Activated T-cell treated with anti-CD3 and anti-CD28 coated beads, Interleukin-2, amount 50 U/mL, for 4 hours (primary cell): ENCODE results near the gene OSBPL9. TPM values are rescaled to one million over a fixed set of nuclear protein-coding genes. Genes with fewer than 3 reads are reported as not detected.
"Not testable (repeated sequence)": the region's sequence is repeated elsewhere in the genome, so short reads cannot be mapped to it uniquely, and the experiment has no call there.

Experiments
- ATAC-seq, 2 donors: fragments of 200-7000 bp; cut with Tn5 transposase; one replicate each; pipeline ENCODE4 v1.10.0; 2021
- DNase-seq: peaks from one replicate; pipeline ENCODE4 v3.0.0-alpha.2; 2020
- H3K27me3 Mint-ChIP-seq: one replicate; pipeline ENCODE4 v1.8.0; 2021; ENCODE audit warnings: low read depth, mixed read lengths
- H3K36me3 Mint-ChIP-seq: one replicate; pipeline ENCODE4 v1.8.0; 2022; ENCODE audit warnings: mixed read lengths; ENCODE audit not compliant: insufficient read depth
- H3K4me1 Mint-ChIP-seq: one replicate; pipeline ENCODE4 v1.8.0; 2021; ENCODE audit warnings: low read depth, mixed read lengths
- H3K4me3 Mint-ChIP-seq: one replicate; pipeline ENCODE4 v1.8.0; 2021; ENCODE audit warnings: mild to moderate bottlenecking, moderate library complexity, mixed read lengths
- H3K9me3 Mint-ChIP-seq: one replicate; pipeline ENCODE4 v1.8.0; 2021; ENCODE audit warnings: mixed read lengths
- total RNA-seq, 3 donors: library from RNA; stranded (reverse); gene quantifications; one replicate each; pipeline ENCODE4 v1.2.1, GENCODE V29; 2021

The OSBPL9 gene
- total RNA-seq, 3 donors from 2014 or later: 29.6 to 31.9 (median 31.5) TPM

DNA sequence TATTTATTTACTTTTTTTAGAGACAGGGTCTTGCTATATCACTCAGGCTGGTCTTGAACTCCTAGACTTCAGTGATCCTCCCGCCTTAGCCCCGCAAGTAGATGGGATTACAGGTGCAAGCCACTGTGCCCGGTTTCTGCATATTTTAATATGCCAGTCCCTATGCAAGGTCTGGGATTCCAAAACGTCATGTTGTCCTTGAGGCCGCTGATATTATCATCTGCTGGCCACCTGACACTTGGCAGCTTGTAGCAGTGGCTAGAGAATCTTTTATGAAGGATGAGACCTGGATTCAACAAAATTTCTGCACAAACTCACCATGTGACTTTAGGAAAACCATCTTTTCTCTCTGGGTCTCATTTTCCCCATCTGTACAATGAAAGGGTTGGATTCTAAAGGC lies 32.9 kb upstream of the OSBPL9 start:
- ATAC-seq: no peak
- Mint-ChIP-seq H3K27me3 (no peaks in the 10 kb centered on the region), H3K4me1 (no peaks in the 10 kb centered on the region), H3K9me3 (no peaks in the 10 kb centered on the region), H3K4me3 (no peak overlapping the region), H3K36me3 (no peaks in the 10 kb centered on the region)
- DNase-seq: no peak

DNA sequence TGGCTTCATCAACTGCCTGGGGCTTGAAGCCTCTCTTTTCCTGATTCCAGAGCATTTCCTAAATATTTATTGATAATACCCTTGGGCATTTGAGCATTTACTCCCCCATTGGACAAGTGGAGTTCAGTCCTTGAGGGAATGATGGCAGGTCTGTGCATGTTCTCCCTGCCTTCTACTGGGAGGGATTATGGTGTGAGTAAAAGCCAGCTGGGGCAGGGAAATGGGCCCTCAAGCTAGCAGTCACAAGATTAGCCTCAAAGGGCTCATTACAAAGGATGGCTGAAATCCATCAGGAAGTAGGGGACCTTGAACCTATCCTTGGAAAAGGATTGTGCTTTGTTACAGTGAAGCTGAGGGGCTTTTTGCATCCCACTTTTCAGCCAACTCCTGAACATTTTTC lies 24.2 kb upstream of the OSBPL9 start:
- Mint-ChIP-seq H3K4me1 (no peaks in the 10 kb centered on the region), H3K9me3 (no peaks in the 10 kb centered on the region), H3K27me3 (no peaks in the 10 kb centered on the region), H3K36me3 (no peaks in the 10 kb centered on the region), H3K4me3 (no peak overlapping the region)
- DNase-seq (no peak), ATAC-seq (no peak)

DNA sequence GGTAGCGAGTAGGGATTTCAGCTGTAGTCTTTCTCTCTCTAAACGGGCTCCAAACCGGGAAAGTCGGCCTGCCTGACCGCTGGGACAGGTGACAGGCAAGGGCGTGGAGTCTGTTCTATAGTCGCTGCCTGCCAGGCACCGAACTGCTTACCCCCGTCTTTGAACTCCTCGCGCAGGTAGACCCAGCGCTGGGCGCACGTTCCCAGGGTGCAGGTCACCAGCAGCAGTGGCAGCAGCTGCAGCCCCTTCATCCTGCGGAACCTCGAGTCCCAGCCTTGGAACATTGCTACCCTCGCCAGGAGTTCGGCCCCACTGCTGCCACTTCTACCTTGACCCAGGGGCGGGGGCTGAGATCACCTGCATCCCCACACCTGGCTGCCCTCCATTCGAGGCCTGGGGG lies 22.2 kb upstream of the OSBPL9 start:
- no peak overlapping the region for H3K4me3 Mint-ChIP-seq
- no peaks in the 10 kb centered on the region for H3K27me3 Mint-ChIP-seq
- no peaks in the 10 kb centered on the region for H3K4me1 Mint-ChIP-seq
- no peaks in the 10 kb centered on the region for H3K9me3 Mint-ChIP-seq
- no peak for ATAC-seq
- H3K36me3 Mint-ChIP-seq: no peaks in the 10 kb centered on the region
- no peak for DNase-seq

DNA sequence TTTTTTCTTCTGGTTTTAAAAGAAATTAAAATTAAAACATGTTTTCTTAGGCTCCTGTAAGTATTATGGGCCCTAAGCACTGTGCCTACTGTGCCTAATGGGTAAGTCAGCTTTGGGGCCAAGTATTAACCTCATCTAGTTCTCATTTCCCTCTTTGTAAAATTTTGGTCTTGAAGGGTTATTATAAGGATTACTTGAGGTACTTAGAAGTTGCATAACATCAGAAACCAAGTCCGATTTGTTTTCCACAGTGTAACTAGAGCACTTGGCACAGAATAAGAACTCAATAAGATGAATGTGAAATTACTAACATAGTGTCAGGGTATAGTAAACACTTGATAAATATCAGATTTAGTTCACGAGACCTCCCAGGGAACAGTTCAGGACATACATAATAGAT lies 16.4 kb upstream of the OSBPL9 start:
- no peaks in the 10 kb centered on the region for H3K36me3 Mint-ChIP-seq
- H3K9me3 Mint-ChIP-seq: no peaks in the 10 kb centered on the region
- DNase-seq: no peak
- no peak overlapping the region for H3K4me3 Mint-ChIP-seq
- no peak for ATAC-seq
- H3K27me3 Mint-ChIP-seq: peaks cover 5% of the 10 kb centered on the region
- H3K4me1 Mint-ChIP-seq: no peaks in the 10 kb centered on the region

DNA sequence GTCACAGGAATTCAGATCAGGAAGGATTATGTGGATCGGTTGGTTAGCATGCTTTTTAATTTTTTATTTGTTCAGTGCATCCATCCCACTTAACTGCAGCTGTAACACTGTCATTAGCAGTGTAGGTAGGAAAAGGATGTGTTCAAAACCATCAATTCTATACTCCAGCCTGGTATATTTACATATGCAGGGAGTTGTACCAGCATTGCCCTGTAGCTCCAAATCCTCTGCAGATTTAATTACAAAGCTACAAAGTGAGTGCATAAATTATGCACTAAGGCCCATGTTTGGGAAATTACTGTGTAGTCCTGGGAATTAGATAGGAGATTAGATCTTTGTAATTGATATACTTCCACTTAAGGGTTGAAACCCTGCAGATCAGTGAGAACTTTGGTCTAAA lies 15.9 kb upstream of the OSBPL9 start:
- no peaks in the 10 kb centered on the region for H3K4me1 Mint-ChIP-seq
- DNase-seq: no peak
- peaks cover 5% of the 10 kb centered on the region for H3K27me3 Mint-ChIP-seq
- H3K4me3 Mint-ChIP-seq: no peak overlapping the region
- no peak for ATAC-seq
- no peaks in the 10 kb centered on the region for H3K9me3 Mint-ChIP-seq
- no peaks in the 10 kb centered on the region for H3K36me3 Mint-ChIP-seq

DNA sequence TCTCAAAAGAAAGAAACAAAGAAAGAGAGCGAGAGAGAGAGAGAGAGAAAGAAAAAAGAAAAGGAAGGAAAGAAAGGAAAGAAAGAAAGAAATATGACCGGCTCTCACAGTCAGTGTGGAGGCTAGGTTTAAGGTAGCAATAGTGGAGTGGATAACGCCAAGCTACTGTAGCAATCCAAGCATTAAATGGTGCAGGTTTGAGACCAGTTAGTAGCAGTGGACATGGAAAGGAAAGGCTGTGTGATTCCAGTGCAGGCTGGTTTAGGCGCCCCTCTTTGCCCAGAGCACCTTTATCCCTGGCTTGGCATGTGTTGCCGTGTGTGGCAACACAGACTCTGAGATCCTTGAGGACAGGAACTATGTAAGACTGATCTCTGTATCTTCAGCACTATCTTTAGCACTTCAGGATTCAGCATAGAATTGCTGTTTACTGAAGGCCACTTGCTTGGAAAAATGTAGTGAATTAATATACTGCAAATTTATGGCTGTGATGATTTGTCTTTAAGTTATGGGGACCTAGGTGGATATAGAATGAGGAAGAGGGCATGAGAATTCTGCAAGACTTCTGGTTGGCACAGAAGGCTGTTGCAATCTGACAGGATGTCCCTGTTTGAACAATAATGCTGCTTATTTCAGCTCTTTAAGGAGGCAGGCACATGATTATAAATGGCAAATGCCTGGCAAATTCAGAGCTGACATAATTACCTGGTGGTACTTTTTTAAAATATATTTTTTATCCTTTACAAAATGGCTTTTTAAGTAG lies 10.8 kb upstream of the OSBPL9 start:
- no peak for DNase-seq
- Mint-ChIP-seq H3K36me3 (no peaks in the 10 kb centered on the region), H3K4me3 (no peak overlapping the region), H3K27me3 (peaks cover 24% of the 10 kb centered on the region), H3K4me1 (no peaks in the 10 kb centered on the region), H3K9me3 (no peaks in the 10 kb centered on the region)
- no peak for ATAC-seq

DNA sequence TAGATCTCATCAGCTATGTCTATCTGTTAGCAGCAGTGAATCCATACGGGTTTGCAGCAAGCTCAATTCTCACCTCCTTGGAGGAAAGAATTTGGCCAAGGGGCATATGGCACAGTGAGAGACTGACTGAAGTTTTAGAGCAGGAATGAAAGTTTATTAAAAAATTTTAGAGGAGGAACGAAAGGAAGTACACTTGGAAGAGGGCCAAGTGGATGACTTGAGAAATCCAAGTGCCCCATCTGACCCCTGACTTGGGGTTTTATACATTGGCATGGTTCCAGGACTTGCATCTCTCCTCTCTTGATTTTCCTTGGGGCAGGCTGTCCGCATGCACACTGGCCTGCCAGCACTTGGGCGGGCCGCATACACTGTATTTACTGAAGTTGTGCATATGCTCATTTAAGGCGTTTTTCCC lies 9.2 kb upstream of the OSBPL9 start:
- no peak for DNase-seq
- Mint-ChIP-seq H3K4me3 (no peak overlapping the region), H3K27me3 (peaks cover 26% of the 10 kb centered on the region), H3K36me3 (no peaks in the 10 kb centered on the region), H3K4me1 (no peaks in the 10 kb centered on the region), H3K9me3 (no peaks in the 10 kb centered on the region)
- no peak for ATAC-seq

DNA sequence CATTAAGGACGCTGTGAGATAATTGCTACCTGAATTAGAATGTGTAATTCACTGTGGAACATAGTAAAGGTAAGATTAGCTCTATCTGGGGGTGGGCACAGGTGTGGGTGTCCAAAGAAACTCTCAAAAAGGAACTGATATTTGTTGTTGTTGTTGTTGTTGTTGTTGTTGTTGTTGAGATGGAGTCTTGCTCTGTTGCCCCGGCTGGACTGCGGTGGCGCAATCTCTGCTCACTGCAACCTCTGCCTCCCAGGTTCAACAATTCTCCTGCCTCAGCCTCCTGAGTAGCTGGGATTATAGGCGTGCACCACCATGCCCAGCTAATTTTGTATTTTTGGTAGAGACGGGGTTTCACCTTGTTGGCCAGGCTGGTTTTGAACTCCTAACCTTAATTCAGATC lies 6.8 kb upstream of the OSBPL9 start:
- H3K4me1 Mint-ChIP-seq, ATAC-seq, H3K9me3 Mint-ChIP-seq, H3K4me3 Mint-ChIP-seq, H3K36me3 Mint-ChIP-seq, DNase-seq: not testable (repeated sequence)
- H3K27me3 Mint-ChIP-seq: peaks cover 21% of the 10 kb centered on the region

DNA sequence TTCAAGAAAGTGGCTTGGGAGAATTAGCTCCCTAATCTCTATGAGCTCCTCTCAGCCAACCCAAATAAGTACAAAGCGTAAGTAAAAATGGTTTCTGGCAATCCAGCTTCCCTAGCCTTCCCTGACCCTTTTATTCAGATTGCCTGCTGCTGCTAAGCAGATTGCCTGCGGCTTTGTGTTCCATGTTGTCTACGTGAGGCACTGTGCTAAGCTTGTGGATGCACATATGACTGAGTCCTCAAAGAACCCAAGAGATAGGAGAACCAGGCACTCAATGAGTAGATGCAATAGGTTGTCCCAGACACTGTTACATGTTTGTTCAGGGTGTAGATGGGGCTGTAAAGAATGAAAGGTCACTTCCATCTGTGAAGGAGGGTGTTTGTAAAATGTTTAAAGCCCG lies 6.3 kb upstream of the OSBPL9 start:
- Mint-ChIP-seq H3K9me3 (no peaks in the 10 kb centered on the region), H3K4me1 (no peaks in the 10 kb centered on the region)

DNA sequence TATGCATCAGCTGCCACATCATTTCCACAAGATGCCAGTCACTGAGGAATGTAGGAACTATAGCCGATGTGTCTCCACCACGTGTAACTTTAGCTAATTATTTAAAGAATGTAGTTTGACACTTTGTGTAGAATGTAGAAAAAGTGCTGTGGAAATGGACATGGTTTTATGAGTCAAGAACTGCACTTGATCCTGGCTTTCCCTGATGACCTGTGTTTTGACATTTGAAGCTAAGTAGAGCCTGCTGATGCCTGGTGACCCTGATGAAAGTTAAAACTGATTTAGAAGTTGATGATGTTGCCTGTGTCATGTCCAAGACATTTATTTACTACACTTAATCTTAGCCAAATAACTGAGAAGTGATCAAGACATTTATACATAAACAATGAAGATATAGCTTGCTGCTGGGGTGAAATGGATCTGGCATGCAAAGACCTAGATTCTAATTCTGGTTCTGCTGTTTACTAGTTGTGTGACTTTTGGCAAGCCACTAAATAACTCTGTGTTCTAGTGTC lies 4.4 kb upstream of the OSBPL9 start:
- DNase-seq (no peak), ATAC-seq (no peak)
- no peaks in the 10 kb centered on the region for H3K36me3 Mint-ChIP-seq
- H3K4me3 Mint-ChIP-seq: no peak overlapping the region
- H3K9me3 Mint-ChIP-seq: no peaks in the 10 kb centered on the region
- peaks cover 21% of the 10 kb centered on the region for H3K27me3 Mint-ChIP-seq
- H3K4me1 Mint-ChIP-seq: peaks cover 9% of the 10 kb centered on the region

More for the DNA sequence above, 6.3 kb upstream of the OSBPL9 start:
- H3K27me3 Mint-ChIP-seq: peaks cover 21% of the 10 kb centered on the region
- H3K36me3 Mint-ChIP-seq: no peaks in the 10 kb centered on the region
- H3K4me3 Mint-ChIP-seq: no peak overlapping the region
- DNase-seq: no peak
- no peak for ATAC-seq

DNA sequence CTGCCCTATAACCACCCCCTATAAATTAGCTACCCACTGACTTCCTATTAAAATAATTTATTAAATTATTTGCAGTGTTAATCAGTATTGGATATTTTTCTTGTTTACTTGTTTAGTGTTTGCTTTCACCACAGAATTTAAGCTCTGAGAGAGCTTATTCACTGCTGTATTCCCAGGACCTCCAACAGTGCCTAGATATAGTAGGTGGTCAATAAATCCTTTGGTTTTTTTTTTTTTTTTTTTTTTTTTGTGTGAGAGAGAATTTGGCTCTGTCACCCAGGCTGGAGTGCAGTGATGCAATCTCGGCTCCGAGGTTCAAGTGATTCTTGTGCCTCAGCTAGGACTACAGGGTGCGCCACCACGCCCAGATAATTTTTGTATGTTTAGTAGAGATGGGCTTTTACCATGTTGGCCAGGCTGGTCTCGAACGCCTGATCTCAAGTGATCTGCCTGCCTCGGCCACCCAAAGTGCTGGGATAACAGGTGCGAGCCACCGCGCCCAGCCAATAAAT lies 1.1 kb upstream of the OSBPL9 start:
- H3K9me3 Mint-ChIP-seq: no peaks in the 10 kb centered on the region
- ATAC-seq (no peak), DNase-seq (no peak)
- H3K4me3 Mint-ChIP-seq: no peak overlapping the region
- peaks cover 5% of the 10 kb centered on the region for H3K27me3 Mint-ChIP-seq
- H3K4me1 Mint-ChIP-seq: peaks cover 27% of the 10 kb centered on the region
- peaks cover 7% of the 10 kb centered on the region for H3K36me3 Mint-ChIP-seq

DNA sequence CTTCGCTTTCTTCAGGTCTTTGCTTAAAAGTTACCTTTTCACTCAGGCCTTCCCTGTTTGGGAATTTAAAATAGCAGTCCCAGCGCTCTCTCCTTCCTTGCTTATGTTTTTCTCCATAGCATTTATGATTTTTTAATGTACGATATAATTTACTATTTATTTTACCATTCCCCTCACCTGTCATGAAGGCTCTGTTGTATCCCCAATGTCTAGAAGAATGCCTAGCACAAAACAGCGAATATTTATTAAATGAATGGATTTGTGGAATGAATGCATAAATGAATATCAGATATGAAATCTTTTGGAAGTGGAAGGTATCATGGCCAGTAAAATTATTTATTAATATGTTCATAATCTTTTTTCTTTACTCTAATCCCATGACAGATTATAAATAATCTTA lies 402 bp upstream of the OSBPL9 start:
- Mint-ChIP-seq H3K9me3 (no peaks in the 10 kb centered on the region), H3K4me1 (peaks cover 27% of the 10 kb centered on the region), H3K4me3 (peak overlapping the region; percentile 49), H3K36me3 (peaks cover 7% of the 10 kb centered on the region), H3K27me3 (no peaks in the 10 kb centered on the region)
- DNase-seq (no peak), ATAC-seq (no peak)

DNA sequence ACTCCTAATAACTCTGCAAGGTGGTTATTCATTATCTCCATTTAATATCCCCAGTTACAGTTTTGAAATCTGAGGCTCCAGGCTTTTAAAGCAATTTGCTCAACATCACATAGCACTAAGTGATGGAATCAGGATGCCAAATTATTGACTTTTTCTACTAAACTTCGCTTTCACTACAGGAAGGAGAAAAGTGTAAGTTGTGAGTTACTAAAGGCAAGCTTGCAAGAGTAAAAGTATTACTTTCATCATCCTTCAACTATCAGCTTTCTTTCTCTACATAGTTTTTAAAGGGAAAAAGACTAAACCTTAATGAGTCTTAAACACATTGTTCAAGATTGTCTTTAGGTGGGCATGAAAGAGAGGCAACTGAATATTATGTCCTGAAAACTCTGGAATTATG lies 1.8 kb downstream of the OSBPL9 start:
- Mint-ChIP-seq H3K4me1 (peaks cover 43% of the 10 kb centered on the region), H3K36me3 (peaks cover 7% of the 10 kb centered on the region), H3K4me3 (peak overlapping the region; percentile 100), H3K9me3 (no peaks in the 10 kb centered on the region), H3K27me3 (no peaks in the 10 kb centered on the region)
- ATAC-seq (no peak), DNase-seq (no peak)

DNA sequence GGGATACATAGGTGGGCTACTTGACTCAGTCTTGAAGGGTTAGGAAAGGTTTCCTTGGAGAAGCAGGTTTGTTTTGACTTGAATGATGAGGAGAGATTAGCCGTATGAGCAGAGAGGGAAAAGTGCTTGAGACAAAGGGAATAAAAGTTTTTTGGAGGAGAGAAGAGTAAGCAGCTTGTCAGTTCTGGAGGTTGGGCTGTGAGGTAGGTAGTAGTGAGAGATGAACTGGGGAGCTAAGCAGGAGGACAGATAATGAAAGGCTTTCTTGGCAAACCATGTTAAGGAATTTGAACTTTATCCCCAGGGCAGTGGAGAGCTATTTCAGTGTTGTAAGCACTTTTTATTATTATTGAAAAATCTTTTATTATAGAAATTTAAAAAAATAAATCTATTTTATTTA lies 3.6 kb downstream of the OSBPL9 start:
- peaks cover 7% of the 10 kb centered on the region for H3K36me3 Mint-ChIP-seq
- H3K27me3 Mint-ChIP-seq: no peaks in the 10 kb centered on the region
- H3K4me1 Mint-ChIP-seq: peaks cover 44% of the 10 kb centered on the region
- no peak overlapping the region for H3K4me3 Mint-ChIP-seq
- ATAC-seq: no peak
- no peaks in the 10 kb centered on the region for H3K9me3 Mint-ChIP-seq
- DNase-seq: no peak

DNA sequence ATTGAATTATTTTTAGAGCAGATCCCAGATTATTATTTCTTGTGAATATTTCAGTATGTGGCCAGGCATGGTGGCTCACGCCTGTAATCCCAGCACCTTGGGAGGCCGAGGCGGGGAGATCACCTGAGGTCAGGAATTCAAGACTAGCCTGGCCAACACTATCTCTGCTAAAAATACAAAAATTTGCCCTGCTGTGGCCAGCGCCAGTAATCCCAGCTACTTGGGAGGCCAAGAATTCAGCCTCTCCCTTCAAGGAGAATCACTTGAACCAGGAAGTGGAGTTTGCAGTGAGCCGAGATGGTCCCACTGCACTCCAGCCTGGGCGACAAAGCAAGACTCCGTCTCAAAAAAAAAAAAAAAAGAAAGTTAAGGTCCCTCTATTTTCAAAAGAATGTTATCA lies 4.3 kb downstream of the OSBPL9 start:
- Mint-ChIP-seq H3K36me3 (peaks cover 9% of the 10 kb centered on the region), H3K4me3 (no peak overlapping the region), H3K27me3 (no peaks in the 10 kb centered on the region), H3K4me1 (peaks cover 43% of the 10 kb centered on the region), H3K9me3 (no peaks in the 10 kb centered on the region)
- ATAC-seq (no peak), DNase-seq (no peak)
